Prostate gland (tissue), 2 donors: ENCODE data around the gene TBC1D22A.

Experiments
- CTCF ChIP-seq, 4 experiments: fragments of 200-600 bp in 2 of 4; fragments of 450-650 bp in 2 of 4; sonication (generic) in 2 of 4; IDR thresholded peaks; 1 replicate in 3 of 4; 2 replicates in 1 of 4; pipeline ENCODE4 v1.5.1; 2016 to 2019; ENCODE audit warnings: antibody characterized with exemption in 4 of 4, mild to moderate bottlenecking in 2 of 4, moderate library complexity in 2 of 4
- POLR2A ChIP-seq: fragments of 450-650 bp; IDR thresholded peaks from one replicate; pipeline ENCODE4 v1.6.1; 2016; ENCODE audit warnings: antibody characterized with exemption, mild to moderate bottlenecking

DNA sequence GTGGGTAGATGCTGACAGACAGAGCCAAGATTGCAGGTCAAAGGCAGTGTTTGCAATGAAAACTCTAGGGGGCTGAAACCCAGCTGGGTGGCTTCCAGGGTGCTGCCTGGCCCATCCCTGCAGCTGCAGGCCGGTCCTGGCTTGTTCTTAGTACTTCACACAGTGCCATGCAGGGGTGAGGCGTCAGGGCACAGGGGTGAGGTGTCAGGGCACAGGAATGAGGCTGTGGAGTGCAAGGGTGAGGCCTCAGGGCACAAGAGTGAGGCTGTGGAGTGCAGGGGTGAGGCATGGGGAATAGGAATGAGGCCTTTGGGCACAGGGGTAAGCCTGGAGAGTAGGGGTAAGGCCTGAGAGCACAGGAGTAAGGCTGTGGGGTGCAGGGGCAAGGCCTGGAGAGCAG lies 337.6 kb downstream of the TBC1D22A start:
- no peak for TF ChIP-seq POLR2A
- no peak for TF ChIP-seq CTCF (IDR thresholded peaks at IDR 0.05)
